HG02970 (cell line): ENCODE measurements around the gene BMPR1B.

Experiments
- ATAC-seq: cut with Tn5 transposase; IDR thresholded peaks from one replicate; pipeline ENCODE4 v1.9.1; 2021; ENCODE audit warnings: mild to moderate bottlenecking, moderate library complexity, moderate number of reproducible peaks; ENCODE audit not compliant: unreplicated experiment, low FRiP score

BMPR1B gene

GRCh38 chr4:94757192-94758140, at the start of gene BMPR1B:
Gene BMPR1B (plus strand): TSS chr4:94757955. CDS start chr4:95104425, 346,470 bp downstream.
- ATAC-seq, result no peak

DNA sequence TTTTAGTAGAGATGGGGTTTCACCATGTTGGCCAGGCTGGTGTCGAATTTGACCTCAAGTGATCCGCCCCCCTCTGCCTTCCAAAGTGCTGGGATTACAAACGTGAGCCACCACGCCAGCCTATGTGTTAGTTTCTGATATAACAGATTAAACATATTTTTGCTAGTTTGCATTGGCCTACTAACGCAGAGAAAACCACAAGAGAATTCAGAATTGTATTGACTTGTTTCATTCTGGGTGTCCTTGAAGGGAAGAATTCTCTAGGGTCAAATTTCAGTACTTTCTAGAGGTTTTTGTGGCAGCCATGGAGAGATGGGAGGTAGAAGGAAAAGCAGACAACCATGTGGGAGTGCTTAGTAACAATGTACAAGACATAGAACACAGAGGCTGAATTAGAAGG, 46.1 kb upstream of the BMPR1B start:
- no peak for ATAC-seq

DNA sequence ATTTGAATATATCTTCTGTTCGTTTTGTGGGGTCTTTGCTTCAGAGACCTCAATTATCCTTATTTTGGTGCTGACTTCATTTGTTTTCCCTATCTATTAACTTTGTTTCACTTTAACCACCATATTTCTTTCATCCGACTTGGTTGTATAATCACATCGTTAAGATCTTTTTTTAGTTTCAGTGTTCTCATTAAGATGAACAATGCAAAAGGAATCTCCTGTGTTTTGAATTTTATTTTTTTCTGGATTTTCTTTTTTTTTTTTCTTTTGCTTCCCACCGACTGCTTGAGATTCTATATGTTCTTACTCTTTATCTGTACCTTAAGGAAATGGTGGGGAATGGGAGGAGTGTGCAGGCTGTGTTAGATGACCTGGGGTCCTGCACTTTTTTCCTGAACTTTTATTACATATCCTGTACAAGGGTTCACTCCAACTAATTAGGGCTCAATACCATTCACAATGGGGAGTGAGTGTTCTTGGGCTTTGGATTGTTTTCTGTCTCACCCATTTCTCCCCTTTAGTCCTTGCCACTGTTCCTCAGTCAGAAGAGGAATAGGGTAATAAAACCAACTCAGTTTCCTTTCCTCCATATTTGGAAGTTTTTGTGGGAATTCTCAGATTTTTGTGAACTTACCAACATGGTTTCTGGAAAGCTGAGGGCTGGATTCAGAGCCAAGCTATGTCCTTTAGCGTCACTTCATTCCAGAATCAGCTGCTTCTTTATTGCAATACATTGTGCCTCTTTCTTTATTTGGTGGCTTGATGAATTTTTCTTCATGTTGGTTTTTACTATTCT, 43.2 kb upstream of the BMPR1B start:
- ATAC-seq, result no peak

GRCh38 chr4:94715726-94716125, 42.0 kb upstream of the BMPR1B start:
- no peak for ATAC-seq

DNA sequence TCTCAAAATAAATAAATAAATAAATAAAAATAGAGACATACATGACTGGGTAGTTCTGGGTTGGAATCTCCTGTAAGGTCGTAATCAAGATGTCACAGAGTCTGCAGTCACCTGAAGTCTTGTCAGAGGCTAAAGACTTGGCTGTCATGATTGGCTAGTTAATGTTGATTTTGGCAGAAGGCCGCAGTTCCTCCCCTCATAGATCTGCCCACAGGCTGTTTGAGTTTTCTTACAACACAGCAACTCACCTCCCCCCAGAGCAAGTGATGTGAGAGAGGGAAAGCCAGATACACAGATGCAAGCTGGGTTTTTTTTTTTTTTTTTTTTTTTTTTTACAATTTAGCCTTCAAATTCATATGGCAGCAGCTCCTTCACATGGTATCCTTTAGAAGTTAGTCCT, 36.4 kb upstream of the BMPR1B start:
- ATAC-seq, result no peak

DNA sequence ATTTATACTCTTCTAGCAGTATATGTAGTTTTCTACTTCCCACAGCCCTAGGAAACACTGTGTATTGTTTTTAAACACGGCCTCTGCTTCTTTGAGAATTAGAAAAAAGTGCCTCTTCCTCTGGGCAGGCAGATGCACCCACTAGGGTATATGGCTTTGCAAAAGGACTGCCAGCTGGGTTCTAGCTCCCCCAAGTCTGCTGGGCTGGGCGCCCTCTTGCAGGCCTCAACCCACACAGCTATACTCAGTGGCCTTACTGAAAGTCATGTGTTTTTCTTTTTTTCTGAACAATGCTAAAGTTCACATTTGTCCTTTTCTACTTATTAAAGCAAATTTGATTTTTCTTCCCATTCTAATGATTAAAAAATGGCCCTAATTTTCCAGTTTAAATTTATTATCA, 35.5 kb upstream of the BMPR1B start:
- ATAC-seq, result no peak

GRCh38 chr4:94722748-94723147, 35.0 kb upstream of the BMPR1B start:
- ATAC-seq, result no peak

GRCh38 chr4:94724016-94724790, 33.6 kb upstream of the BMPR1B start:
- no peak for ATAC-seq

- no peak for ATAC-seq
These were observed 31.1 kb upstream of the BMPR1B start for GRCh38 chr4:94726524-94727123.

- no peak for ATAC-seq
These were observed 29.5 kb upstream of the BMPR1B start for GRCh38 chr4:94728056-94728766.

GRCh38 chr4:94732358-94732698, 25.4 kb upstream of the BMPR1B start:
- ATAC-seq, result no peak

GRCh38 chr4:94739741-94740140, 18.0 kb upstream of the BMPR1B start:
- no peak for ATAC-seq

- ATAC-seq, result no peak
These were observed 16.5 kb upstream of the BMPR1B start for GRCh38 chr4:94741304-94741703.

- no peak for ATAC-seq
These were observed 13.9 kb upstream of the BMPR1B start for GRCh38 chr4:94743838-94744237.

GRCh38 chr4:94744850-94745249, 12.9 kb upstream of the BMPR1B start:
- ATAC-seq, result no peak

GRCh38 chr4:94746746-94747145, 11.0 kb upstream of the BMPR1B start:
- no peak for ATAC-seq

- ATAC-seq, result no peak
These were observed 465 bp downstream of the BMPR1B start for GRCh38 chr4:94758141-94758699.

DNA sequence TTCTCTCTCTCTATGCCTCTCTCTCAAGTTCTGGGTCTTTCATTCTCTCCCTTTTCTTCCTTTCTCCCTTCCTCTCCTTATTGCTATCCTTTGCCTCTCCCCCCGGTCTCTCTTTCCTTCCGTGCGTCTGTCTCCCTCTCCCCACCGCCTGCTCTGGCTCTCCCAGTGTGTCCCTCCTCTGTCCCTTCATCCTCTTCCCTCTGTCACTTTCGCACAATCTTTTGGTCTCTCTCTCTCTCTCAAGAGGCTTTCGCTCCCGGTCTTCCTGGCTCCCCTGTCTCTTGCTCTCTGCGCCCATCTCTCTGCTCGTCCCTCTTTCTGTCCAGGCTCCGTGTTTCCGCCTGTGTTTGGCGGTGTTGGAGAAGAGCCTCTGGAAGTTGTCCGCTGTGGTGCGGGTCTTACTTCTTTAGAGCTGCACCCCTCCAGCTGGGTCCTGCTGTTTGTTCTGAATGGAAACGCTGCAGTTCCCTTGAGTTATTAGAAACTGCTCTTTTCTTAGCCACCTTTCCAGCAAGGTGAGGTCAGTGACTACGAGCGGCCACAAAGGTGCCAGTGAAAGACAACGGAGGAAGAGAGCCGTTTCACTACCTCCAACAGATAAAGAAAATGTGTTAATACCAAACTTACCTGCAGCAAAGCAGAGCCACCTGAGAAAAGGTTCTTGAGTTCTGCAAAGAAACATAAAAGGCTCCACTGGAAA, 1.1 kb downstream of the BMPR1B start:
- no peak for ATAC-seq

DNA sequence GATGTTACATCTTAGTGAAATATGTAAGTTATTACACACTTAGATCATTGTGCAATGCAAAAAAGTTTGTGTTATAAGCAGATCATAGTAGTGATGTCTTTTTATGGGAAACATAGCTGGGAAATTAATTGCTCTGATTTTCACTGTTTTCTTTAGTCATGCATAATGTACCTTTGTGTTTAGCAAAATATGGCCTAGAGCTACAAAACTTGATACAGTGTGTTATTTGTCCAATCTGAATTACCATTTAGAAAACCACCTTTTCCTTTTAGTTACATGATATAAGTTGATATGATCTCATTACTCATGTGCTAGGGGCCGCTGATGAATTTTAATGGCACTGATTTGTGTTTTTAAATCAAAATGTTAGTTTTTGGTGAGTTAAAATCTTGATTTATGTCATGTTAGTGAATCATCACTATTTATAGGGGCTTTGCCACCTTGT, 2.0 kb downstream of the BMPR1B start:
- no peak for ATAC-seq
